T follicular helper cell (primary cell): Measurements from ENCODE around the gene NCCRP1.
A peak's percentile ranks its signal among the peaks of the same experiment; 100 is the strongest.

Source experiments
- DNase-seq: peaks from one replicate; pipeline ENCODE4 v3.0.0-alpha.2; 2020; ENCODE audit warnings: low read depth

Gene NCCRP1

GRCh38 chr19:39246951-39247669 lies 50.3 kb downstream of the NCCRP1 start:
- DNase-seq, result peak; percentile 14

- DNase-seq, result no peak
Measured at GRCh38 chr19:39247701-39248664, 51.2 kb downstream of the NCCRP1 start.

- no peak for DNase-seq
Measured at GRCh38 chr19:39248806-39249205, 52.0 kb downstream of the NCCRP1 start, which contains the start of gene IFNL4. Gene IFNL4, minus strand, starts transcription at chr19:39248856.

- no peak for DNase-seq
Measured at GRCh38 chr19:39251081-39251480, 54.3 kb downstream of the NCCRP1 start.
